PFSK-1 (cell line): ENCODE data around the gene CD55.

Source experiments
- POLR2AphosphoS5 ChIP-seq: IDR thresholded peaks from 2 replicates; pipeline ENCODE4 v1.6.1; 2012; ENCODE audit warnings: low read depth, mild to moderate bottlenecking, control low read depth, low read length, moderate library complexity
- REST ChIP-seq, 2 experiments: IDR thresholded peaks; 2 replicates each; pipeline versions ENCODE4 v1.6.1 to v1.8.0; 2011 to 2012; ENCODE audit warnings: low read depth in 2 of 2, low read length in 2 of 2, control low read depth in 1 of 2, inconsistent platforms in 1 of 2, mild to moderate bottlenecking in 1 of 2, moderate library complexity in 1 of 2; ENCODE audit not compliant: insufficient read depth in 1 of 2
- TAF1 ChIP-seq: IDR thresholded peaks from 2 replicates; pipeline ENCODE4 v1.6.1; 2012; ENCODE audit warnings: low read length, control low read depth, borderline replicate concordance; ENCODE audit not compliant: insufficient read depth

GRCh38 chr1:207283421-207283820 is 38.1 kb upstream of the CD55 start:
- no peak for TF ChIP-seq POLR2AphosphoS5
- no peak for TF ChIP-seq REST (IDR thresholded peaks at IDR 0.05; ENCODE audit: insufficient read depth in 1 of 2, low read depth in 2 of 2, low read length in 2 of 2)
- TF ChIP-seq TAF1, result no peak
